Measurements from ENCODE around the gene MGA.

- TF ChIP-seq CTCF (IDR thresholded peaks at IDR 0.05; ENCODE audit: low read depth, low read length, poor library complexity, severe bottlenecking) (no peak), EZH2phosphoT487 (IDR thresholded peaks at IDR 0.05; ENCODE audit: borderline replicate concordance, low read length) (no peak)
Measured at GRCh38 chr15:41637086-41637485, 23.1 kb upstream of the MGA start.

All from DOHH2 (cell line).